HepG2 (cell line): ENCODE data around the gene POU6F1. TPM values are rescaled to one million over a fixed set of nuclear protein-coding genes. Genes with fewer than 3 reads are reported as not detected.

ENCODE experiments used
- ATAC-seq: fragments of 200-7000 bp; cut with Tn5 transposase; 3 replicates; pipeline ENCODE4 v1.9.1; 2020; ENCODE audit warnings: mild to moderate bottlenecking, moderate library complexity
- BruUV-seq: library from RNA; stranded (reverse); fragments of 400-500 nt; replicated peaks from 2 replicates; lab custom pipeline; 2021; lab: Mats Ljungman, UMichigan
- CTCF ChIA-PET: fragments of 300-600 bp; formaldehyde crosslinking; extraction: SDS; loops from one replicate; lab custom pipeline; 2021; ENCODE audit warnings: low total read pairs, inconsistent platforms, low intra/inter-chr PET ratio; lab: Yijun Ruan, JAX
- POLR2A ChIA-PET: fragments of 350-600 bp; sonication (Branson Sonifier 250); formaldehyde crosslinking; loops from one replicate; lab custom pipeline; 2020; ENCODE audit warnings: antibody characterized with exemption, inconsistent platforms; lab: Yijun Ruan, JAX
- DNase-seq: peaks from one replicate; pipeline ENCODE4 v3.0.0-alpha.2; 2015; ENCODE audit warnings: low spot score
- FAIRE-seq: peaks from 3 replicates; lab custom pipeline; 2011; peaks lifted over from hg19 to GRCh38; lab: Jason Lieb, UNC
- H2AFZ ChIP-seq: one replicate; pipeline ENCODE4 v1.6.1; 2011; ENCODE audit warnings: low read length, inconsistent platforms
- H3K27ac ChIP-seq: fragments of 300-600 bp; 3 replicates; pipeline ENCODE4 v1.8.0; 2011; ENCODE audit warnings: mixed run types, mild to moderate bottlenecking, mixed read lengths, low read length, inconsistent platforms; ENCODE audit not compliant: insufficient read depth; ENCODE audit errors: extremely low read length
- H3K27me3 ChIP-seq, 2 experiments: fragments of 200-600 bp in 1 of 2; 2 replicates in 1 of 2; 3 replicates in 1 of 2; pipeline versions ENCODE4 v1.6.0 to v1.8.0; 2011; ENCODE audit warnings: low read length in 2 of 2, mild to moderate bottlenecking in 2 of 2, moderate library complexity in 2 of 2, inconsistent platforms in 1 of 2; ENCODE audit not compliant: insufficient read depth in 2 of 2, control insufficient read depth in 1 of 2
- H3K36me3 ChIP-seq, 2 experiments: fragments of 200-600 bp in 1 of 2; replicated peaks in 1 of 2; 2 replicates in 1 of 2; 3 replicates in 1 of 2; pipeline versions ENCODE4 v1.5.1 to v1.8.0; 2011; ENCODE audit warnings: low read length in 2 of 2, inconsistent platforms in 1 of 2; ENCODE audit not compliant: insufficient read depth in 2 of 2, control insufficient read depth in 1 of 2
- H3K4me1 ChIP-seq: 2 replicates; pipeline ENCODE4 v1.5.1; 2012; ENCODE audit warnings: low read length, inconsistent platforms; ENCODE audit not compliant: insufficient read depth
- H3K4me2 ChIP-seq: 2 replicates; pipeline ENCODE4 v1.6.0; 2011; ENCODE audit warnings: low read depth, low read length, inconsistent platforms
- H3K4me3 ChIP-seq, 3 experiments: fragments of 200-600 bp in 1 of 3; sonication (generic), shearing (Covaris generic) in 1 of 3; replicated peaks in 1 of 3; 2 replicates each; pipeline ENCODE4 v1.5.1; 2011 to 2016; ENCODE audit warnings: low read length in 3 of 3, inconsistent platforms in 2 of 3, low read depth in 2 of 3, mild to moderate bottlenecking in 2 of 3, control low read depth in 1 of 3, mixed read lengths in 1 of 3; ENCODE audit not compliant: insufficient read depth in 1 of 3
- H3K79me2 ChIP-seq: one replicate; pipeline ENCODE4 v1.6.1; 2011; ENCODE audit warnings: low read length, inconsistent platforms; ENCODE audit not compliant: insufficient read depth
- H3K9ac ChIP-seq: 2 replicates; pipeline ENCODE4 v1.6.0; 2011; ENCODE audit warnings: mild to moderate bottlenecking, low read depth, low read length, inconsistent platforms; ENCODE audit not compliant: insufficient read depth
- H3K9me3 ChIP-seq: 2 replicates; pipeline ENCODE4 v1.5.1; 2012; ENCODE audit warnings: mild to moderate bottlenecking, low read length
- H4K20me1 ChIP-seq: 2 replicates; pipeline ENCODE4 v1.6.0; 2011; ENCODE audit warnings: inconsistent platforms, mild to moderate bottlenecking, low read length, moderate library complexity; ENCODE audit not compliant: insufficient read depth
- ELF1 ChIP-seq: sonication (generic); formaldehyde crosslinking; IDR thresholded peaks from 2 replicates; pipeline ENCODE4 v1.4.0; 2020; ENCODE audit warnings: missing genetic modification reagents
- MNT ChIP-seq: fragments of 450-650 bp; IDR thresholded peaks from 2 replicates; pipeline ENCODE4 v1.6.1; 2016
- WGBS: methylation state at CpG from one replicate; pipeline ENCODE4 v1.1.6; 2017; ENCODE audit warnings: low lambda C conversion rate; 5-methylcytosine and 5-hydroxymethylcytosine counted together
- in situ Hi-C: cut with HindIII; loops from 2 replicates; pipeline ENCODE4 v1.10.0; 2017; ENCODE audit warnings: low pct_unique_long_range_greater_than_20kb; ENCODE audit not compliant: extremely low pct_ligation_motif_present
- intact Hi-C: fragments of 100-400 bp; cut with micrococcal nuclease; formaldehyde crosslinking; loops from one replicate; pipeline ENCODE4 v1.10.0; 2022; ENCODE audit not compliant: unreplicated experiment
- polyA plus RNA-seq, 8 experiments: library from polyadenylated mRNA; depleted of rRNA in 3 of 8; stranded (reverse) in 7 of 8; unstranded in 1 of 8; fragments of >200 nt; fragmentation: Illumina TruSeq in 4 of 8; extraction: Trizol in 4 of 8; gene quantifications; 2 replicates each; pipeline versions ENCODE4 v1.2.1 to v1.2.3, GENCODE V29; 2011 to 2016; ENCODE audit warnings: low read depth in 4 of 8, missing spikeins in 1 of 8, mixed read lengths in 1 of 8; ENCODE audit not compliant: insufficient read depth in 1 of 8
- total RNA-seq, 5 experiments: library from RNA; depleted of rRNA; stranded (reverse); fragments of >200 nt; fragmentation: Illumina TruSeq; extraction: Trizol; gene quantifications; 2 replicates each; pipeline ENCODE4 v1.2.3, GENCODE V29; 2016; ENCODE audit warnings: low read depth in 1 of 5
- TF ChIP-seq, protein P1 (sequence below): sonication (generic); formaldehyde crosslinking; IDR thresholded peaks from 2 replicates; pipeline ENCODE4 v1.4.0; 2020; ENCODE audit warnings: low read depth, missing genetic modification reagents

Gene POU6F1
- total and polyA plus RNA-seq, 2 of the 13 experiments (the other 11 are each of a cell fraction or from before 2014, with no cell fraction given): 0.48 to 0.51 TPM

- FAIRE-seq: no peak
- 0 out of 6 replicates have a peak overlapping the region, but pooled peaks of 1 of the 3 experiments have one; percentile 5 for H3K4me3 ChIP-seq
- intact Hi-C loops: no loop called here
- peak overlapping the region; percentile 44 for H3K4me2 ChIP-seq
- H4K20me1 ChIP-seq: no peaks in the 10 kb centered on the region
- H3K27ac ChIP-seq: no peak overlapping the region
- peak; percentile 34; the same call in 2 of the 3 replicates for ATAC-seq
- in situ Hi-C loops: no loop called here
- peak overlapping the region; percentile 12; the same call in 1 of the 2 replicates for H3K9ac ChIP-seq
- H3K9me3 ChIP-seq: no peaks in the 10 kb centered on the region
- CTCF ChIA-PET: no interaction called here
- H2AFZ ChIP-seq: no peak overlapping the region
- H3K36me3 ChIP-seq: no peaks in the 10 kb centered on the region
- peaks cover 0 to 14% of the 10 kb centered on the region in 2 experiments; a peak in 2 of 5 replicates for H3K27me3 ChIP-seq
- 28% methylated on average over 3 of the region's 3 CpGs for WGBS
- TF ChIP-seq, protein P1, sequence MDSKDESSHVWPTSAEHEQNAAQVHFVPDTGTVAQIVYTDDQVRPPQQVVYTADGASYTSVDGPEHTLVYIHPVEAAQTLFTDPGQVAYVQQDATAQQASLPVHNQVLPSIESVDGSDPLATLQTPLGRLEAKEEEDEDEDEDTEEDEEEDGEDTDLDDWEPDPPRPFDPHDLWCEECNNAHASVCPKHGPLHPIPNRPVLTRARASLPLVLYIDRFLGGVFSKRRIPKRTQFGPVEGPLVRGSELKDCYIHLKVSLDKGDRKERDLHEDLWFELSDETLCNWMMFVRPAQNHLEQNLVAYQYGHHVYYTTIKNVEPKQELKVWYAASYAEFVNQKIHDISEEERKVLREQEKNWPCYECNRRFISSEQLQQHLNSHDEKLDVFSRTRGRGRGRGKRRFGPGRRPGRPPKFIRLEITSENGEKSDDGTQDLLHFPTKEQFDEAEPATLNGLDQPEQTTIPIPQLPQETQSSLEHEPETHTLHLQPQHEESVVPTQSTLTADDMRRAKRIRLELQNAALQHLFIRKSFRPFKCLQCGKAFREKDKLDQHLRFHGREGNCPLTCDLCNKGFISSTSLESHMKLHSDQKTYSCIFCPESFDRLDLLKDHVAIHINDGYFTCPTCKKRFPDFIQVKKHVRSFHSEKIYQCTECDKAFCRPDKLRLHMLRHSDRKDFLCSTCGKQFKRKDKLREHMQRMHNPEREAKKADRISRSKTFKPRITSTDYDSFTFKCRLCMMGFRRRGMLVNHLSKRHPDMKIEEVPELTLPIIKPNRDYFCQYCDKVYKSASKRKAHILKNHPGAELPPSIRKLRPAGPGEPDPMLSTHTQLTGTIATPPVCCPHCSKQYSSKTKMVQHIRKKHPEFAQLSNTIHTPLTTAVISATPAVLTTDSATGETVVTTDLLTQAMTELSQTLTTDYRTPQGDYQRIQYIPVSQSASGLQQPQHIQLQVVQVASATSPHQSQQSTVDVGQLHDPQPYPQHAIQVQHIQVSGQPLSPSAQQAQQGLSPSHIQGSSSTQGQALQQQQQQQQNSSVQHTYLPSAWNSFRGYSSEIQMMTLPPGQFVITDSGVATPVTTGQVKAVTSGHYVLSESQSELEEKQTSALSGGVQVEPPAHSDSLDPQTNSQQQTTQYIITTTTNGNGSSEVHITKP (CRISPR knock-in tag): peak; percentile 95
- peak; percentile 55; the same call in 1 of the 2 replicates for TF ChIP-seq ELF1 (CRISPR knock-in tag)
- no peak for TF ChIP-seq MNT
- no peaks in the 10 kb centered on the region for H3K79me2 ChIP-seq
- no TSS peak for BruUV-seq
- H3K4me1 ChIP-seq: peaks cover 52% of the 10 kb centered on the region
- no peak for DNase-seq
- POLR2A ChIA-PET: interaction anchor here (0.7 to 1.3 kb wide), 2 partner anchors 8 to 12 kb away, joined by 3 read pairs; no protein-coding TSS in a partner anchor
These were observed 31.3 kb downstream of the POU6F1 start for GRCh38 chr12:51186465-51187085.
